ENCODE measurements around the gene OR6J1. TPM values are rescaled to one million over a fixed set of nuclear protein-coding genes. Genes with fewer than 3 reads are reported as not detected.

OR6J1 gene
- total and polyA plus RNA-seq, 9 of the 15 experiments (the other 6 are each of a cell fraction or from before 2014, with no cell fraction given), result not detected

DNA sequence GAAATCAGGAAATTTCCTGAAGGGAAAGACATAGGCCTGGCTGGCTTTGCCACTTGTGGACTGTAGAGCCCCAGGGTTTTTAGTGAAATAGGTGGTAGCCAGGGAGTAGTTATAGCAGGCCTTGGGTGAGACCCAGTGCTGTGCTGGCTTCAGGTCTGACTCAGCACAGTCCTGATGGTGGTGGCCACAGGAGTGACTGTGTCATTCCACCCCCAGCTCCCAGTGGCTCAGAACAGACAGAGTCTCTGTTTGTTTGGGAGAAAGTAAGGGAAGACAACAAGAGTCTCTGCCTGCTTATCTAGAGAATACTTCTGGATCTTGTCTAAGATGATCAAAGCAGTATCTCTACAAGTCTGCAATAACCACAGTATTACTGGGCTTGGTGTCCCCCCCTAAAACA, 27.5 kb upstream of the OR6J1 start (continued):
- TF ChIP-seq, protein P1, sequence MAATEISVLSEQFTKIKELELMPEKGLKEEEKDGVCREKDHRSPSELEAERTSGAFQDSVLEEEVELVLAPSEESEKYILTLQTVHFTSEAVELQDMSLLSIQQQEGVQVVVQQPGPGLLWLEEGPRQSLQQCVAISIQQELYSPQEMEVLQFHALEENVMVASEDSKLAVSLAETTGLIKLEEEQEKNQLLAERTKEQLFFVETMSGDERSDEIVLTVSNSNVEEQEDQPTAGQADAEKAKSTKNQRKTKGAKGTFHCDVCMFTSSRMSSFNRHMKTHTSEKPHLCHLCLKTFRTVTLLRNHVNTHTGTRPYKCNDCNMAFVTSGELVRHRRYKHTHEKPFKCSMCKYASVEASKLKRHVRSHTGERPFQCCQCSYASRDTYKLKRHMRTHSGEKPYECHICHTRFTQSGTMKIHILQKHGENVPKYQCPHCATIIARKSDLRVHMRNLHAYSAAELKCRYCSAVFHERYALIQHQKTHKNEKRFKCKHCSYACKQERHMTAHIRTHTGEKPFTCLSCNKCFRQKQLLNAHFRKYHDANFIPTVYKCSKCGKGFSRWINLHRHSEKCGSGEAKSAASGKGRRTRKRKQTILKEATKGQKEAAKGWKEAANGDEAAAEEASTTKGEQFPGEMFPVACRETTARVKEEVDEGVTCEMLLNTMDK (IDR thresholded peaks at IDR 0.05; ENCODE audit: borderline replicate concordance, insufficient read depth, low read depth, low read length, poor library complexity, severe bottlenecking), result no peak
- TF ChIP-seq SUPT5H (IDR thresholded peaks at IDR 0.05) (no peak), EGR1 (conservative IDR thresholded peaks at IDR 0.05) (peak; percentile 30; the same call in 1 of the 2 replicates), TBL1XR1 (IDR thresholded peaks at IDR 0.05; ENCODE audit: low read length in 2 of 2) (no peak), KAT2B (IDR thresholded peaks at IDR 0.05; ENCODE audit: low read depth, low read length) (no peak), HSF4 (CRISPR knock-in tag; IDR thresholded peaks at IDR 0.05; ENCODE audit: borderline replicate concordance) (no peak), ZNF780A (CRISPR knock-in tag; IDR thresholded peaks at IDR 0.05) (no peak), TAF9B (IDR thresholded peaks at IDR 0.05; ENCODE audit: partially characterized antibody) (peak; percentile 24), MAFK (IDR thresholded peaks at IDR 0.05; ENCODE audit: low read length) (peak; percentile 51; the same call in 1 of the 2 replicates), MECOM (CRISPR knock-in tag; IDR thresholded peaks at IDR 0.05) (no peak), E2F3 (CRISPR knock-in tag; IDR thresholded peaks at IDR 0.05) (no peak), DPF2 (IDR thresholded peaks at IDR 0.05) (no peak), GABPB2 (CRISPR knock-in tag; conservative IDR thresholded peaks at IDR 0.05) (no peak), BACH1 (tag; IDR thresholded peaks at IDR 0.05) (peak; percentile 68; the same call in 1 of the 2 replicates), LEF1 (IDR thresholded peaks at IDR 0.05) (peak; percentile 46; the same call in 1 of the 2 replicates), POU5F1 (IDR thresholded peaks at IDR 0.05; ENCODE audit: borderline replicate concordance, low read depth, low read length, partially characterized antibody) (no peak)
- TF ChIP-seq, protein P2, sequence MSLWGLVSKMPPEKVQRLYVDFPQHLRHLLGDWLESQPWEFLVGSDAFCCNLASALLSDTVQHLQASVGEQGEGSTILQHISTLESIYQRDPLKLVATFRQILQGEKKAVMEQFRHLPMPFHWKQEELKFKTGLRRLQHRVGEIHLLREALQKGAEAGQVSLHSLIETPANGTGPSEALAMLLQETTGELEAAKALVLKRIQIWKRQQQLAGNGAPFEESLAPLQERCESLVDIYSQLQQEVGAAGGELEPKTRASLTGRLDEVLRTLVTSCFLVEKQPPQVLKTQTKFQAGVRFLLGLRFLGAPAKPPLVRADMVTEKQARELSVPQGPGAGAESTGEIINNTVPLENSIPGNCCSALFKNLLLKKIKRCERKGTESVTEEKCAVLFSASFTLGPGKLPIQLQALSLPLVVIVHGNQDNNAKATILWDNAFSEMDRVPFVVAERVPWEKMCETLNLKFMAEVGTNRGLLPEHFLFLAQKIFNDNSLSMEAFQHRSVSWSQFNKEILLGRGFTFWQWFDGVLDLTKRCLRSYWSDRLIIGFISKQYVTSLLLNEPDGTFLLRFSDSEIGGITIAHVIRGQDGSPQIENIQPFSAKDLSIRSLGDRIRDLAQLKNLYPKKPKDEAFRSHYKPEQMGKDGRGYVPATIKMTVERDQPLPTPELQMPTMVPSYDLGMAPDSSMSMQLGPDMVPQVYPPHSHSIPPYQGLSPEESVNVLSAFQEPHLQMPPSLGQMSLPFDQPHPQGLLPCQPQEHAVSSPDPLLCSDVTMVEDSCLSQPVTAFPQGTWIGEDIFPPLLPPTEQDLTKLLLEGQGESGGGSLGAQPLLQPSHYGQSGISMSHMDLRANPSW (CRISPR knock-in tag; IDR thresholded peaks at IDR 0.05), result no peak
- TF ChIP-seq, protein P3, sequence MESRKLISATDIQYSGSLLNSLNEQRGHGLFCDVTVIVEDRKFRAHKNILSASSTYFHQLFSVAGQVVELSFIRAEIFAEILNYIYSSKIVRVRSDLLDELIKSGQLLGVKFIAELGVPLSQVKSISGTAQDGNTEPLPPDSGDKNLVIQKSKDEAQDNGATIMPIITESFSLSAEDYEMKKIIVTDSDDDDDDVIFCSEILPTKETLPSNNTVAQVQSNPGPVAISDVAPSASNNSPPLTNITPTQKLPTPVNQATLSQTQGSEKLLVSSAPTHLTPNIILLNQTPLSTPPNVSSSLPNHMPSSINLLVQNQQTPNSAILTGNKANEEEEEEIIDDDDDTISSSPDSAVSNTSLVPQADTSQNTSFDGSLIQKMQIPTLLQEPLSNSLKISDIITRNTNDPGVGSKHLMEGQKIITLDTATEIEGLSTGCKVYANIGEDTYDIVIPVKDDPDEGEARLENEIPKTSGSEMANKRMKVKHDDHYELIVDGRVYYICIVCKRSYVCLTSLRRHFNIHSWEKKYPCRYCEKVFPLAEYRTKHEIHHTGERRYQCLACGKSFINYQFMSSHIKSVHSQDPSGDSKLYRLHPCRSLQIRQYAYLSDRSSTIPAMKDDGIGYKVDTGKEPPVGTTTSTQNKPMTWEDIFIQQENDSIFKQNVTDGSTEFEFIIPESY (CRISPR knock-in tag; IDR thresholded peaks at IDR 0.05), result no peak
- TF ChIP-seq, protein P4, sequence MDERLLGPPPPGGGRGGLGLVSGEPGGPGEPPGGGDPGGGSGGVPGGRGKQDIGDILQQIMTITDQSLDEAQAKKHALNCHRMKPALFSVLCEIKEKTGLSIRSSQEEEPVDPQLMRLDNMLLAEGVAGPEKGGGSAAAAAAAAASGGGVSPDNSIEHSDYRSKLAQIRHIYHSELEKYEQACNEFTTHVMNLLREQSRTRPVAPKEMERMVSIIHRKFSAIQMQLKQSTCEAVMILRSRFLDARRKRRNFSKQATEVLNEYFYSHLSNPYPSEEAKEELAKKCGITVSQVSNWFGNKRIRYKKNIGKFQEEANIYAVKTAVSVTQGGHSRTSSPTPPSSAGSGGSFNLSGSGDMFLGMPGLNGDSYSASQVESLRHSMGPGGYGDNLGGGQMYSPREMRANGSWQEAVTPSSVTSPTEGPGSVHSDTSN (CRISPR knock-in tag; IDR thresholded peaks at IDR 0.05; ENCODE audit: low read depth), result no peak
- TF ChIP-seq, protein P4 (tag; conservative IDR thresholded peaks at IDR 0.05; ENCODE audit: low read depth), result no peak
